ENCODE results near the gene DEDD2.

DNA sequence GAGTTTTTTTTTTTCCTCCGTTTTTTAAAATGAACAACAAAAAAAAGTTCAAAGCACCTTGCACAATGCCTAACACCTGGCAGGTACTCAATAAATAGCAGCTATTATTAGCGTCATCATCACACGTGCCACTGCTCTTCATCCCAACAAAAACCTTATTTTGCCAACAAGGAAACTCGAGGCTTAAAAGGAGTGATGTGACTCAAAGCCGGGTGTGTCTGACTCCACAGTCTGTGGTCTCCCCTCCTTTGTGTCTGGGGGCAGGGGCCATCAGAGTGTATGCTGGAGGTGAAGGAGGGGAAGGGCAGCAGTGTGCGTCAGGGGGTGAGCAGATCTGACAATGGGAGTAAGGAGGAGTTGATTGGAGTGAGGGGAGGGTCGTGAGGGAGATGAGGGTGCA is 51.2 kb downstream of the DEDD2 start:
- TF ChIP-seq POLR2A (IDR thresholded peaks at IDR 0.05) (no peak), POLR2AphosphoS5 (IDR thresholded peaks at IDR 0.05) (no peak)
- TF ChIP-seq, protein P1, sequence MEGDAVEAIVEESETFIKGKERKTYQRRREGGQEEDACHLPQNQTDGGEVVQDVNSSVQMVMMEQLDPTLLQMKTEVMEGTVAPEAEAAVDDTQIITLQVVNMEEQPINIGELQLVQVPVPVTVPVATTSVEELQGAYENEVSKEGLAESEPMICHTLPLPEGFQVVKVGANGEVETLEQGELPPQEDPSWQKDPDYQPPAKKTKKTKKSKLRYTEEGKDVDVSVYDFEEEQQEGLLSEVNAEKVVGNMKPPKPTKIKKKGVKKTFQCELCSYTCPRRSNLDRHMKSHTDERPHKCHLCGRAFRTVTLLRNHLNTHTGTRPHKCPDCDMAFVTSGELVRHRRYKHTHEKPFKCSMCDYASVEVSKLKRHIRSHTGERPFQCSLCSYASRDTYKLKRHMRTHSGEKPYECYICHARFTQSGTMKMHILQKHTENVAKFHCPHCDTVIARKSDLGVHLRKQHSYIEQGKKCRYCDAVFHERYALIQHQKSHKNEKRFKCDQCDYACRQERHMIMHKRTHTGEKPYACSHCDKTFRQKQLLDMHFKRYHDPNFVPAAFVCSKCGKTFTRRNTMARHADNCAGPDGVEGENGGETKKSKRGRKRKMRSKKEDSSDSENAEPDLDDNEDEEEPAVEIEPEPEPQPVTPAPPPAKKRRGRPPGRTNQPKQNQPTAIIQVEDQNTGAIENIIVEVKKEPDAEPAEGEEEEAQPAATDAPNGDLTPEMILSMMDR (IDR thresholded peaks at IDR 0.05 in 8 of 11, conservative IDR thresholded peaks at IDR 0.05 in 3 of 11), result no peak

Data from spleen (tissue), 7 donors.